Measurements from ENCODE around the gene NPAS2.

Gene NPAS2

GRCh38 chr2:100905132-100905805 lies 85.3 kb downstream of the NPAS2 start:
- no peak for DNase-seq (ENCODE audit: low read depth)

GRCh38 chr2:100906131-100906530 lies 86.2 kb downstream of the NPAS2 start:
- no peak for DNase-seq (ENCODE audit: low read depth)

GRCh38 chr2:100906679-100907078 lies 86.7 kb downstream of the NPAS2 start:
- DNase-seq (ENCODE audit: low read depth), result no peak

- no peak for DNase-seq (ENCODE audit: low read depth)
Observed at GRCh38 chr2:100907832-100908231, 87.9 kb downstream of the NPAS2 start.

GRCh38 chr2:100909534-100910081 lies 89.7 kb downstream of the NPAS2 start:
- DNase-seq (ENCODE audit: low read depth), result no peak

GRCh38 chr2:100910111-100910510 lies 90.2 kb downstream of the NPAS2 start:
- no peak for DNase-seq (ENCODE audit: low read depth)

DNA sequence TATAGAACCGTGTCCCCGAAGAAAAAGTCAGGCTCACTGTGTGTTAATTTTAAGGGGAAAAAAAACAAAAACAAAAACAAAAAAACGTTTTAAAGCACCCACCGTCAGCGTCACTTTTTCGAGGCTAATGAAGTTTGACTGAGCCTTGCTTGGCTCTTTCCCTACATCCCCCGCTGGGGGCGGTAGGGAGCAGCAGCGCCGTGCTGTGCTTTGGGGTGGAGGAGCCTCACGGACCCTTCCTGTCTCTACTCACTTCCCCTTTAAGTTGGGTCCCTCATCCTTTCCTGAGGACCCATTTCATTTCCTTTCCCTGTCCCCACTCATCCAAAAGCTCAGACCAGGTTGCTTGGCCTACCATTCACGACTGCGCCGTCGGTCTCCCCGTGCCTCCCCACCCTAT lies 99.4 kb downstream of the NPAS2 start:
- no peak for DNase-seq (ENCODE audit: low read depth)

- DNase-seq (ENCODE audit: low read depth), result peak; percentile 32
Observed at GRCh38 chr2:100921685-100922161, 101.8 kb downstream of the NPAS2 start.

- DNase-seq (ENCODE audit: low read depth), result no peak
Observed at GRCh38 chr2:100923461-100924060, 103.6 kb downstream of the NPAS2 start.

DNA sequence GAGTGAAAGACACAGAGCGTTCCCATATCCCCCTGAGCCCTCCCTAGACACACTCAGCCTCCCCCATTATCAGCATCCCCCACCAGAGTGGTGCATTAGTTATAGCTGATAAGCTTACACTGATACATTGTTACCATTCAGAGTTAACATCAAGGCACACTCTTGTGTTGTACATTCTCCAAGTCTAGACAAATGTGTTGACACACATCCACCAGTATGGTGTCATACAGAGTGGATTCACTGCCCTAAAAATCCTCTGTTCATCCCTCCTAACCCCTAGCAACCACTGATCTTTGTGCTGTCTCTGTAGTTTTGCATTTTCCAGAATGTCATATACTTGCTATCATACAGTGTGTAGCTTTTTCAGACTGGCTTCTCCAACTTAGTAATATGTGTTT lies 104.2 kb downstream of the NPAS2 start:
- no peak for DNase-seq (ENCODE audit: low read depth)

- peak; percentile 30 for DNase-seq (ENCODE audit: low read depth)
Observed at GRCh38 chr2:100924520-100925451, 104.8 kb downstream of the NPAS2 start.

DNA sequence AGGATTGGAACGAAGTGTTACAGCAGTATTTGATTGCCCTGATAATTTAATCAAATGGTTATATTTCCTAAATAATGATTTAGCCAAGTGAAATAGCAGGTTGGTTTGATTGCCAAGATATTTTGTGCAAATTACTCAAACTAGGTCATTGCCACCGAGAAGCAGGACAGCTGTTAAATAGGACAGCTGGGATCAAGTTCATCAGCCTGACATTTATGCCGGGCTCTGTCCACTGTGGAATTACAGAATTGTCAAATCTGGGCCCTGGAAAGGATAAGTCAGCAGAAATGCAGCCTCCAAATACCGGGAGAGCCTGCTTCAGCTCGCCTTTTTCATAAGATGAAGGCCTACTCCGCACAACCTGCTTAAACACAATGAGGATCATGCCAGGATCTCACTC lies 108.3 kb downstream of the NPAS2 start:
- DNase-seq (ENCODE audit: low read depth), result no peak

GRCh38 chr2:100929147-100929546 lies 109.2 kb downstream of the NPAS2 start:
- DNase-seq (ENCODE audit: low read depth), result no peak

GRCh38 chr2:100934504-100935371 lies 114.8 kb downstream of the NPAS2 start:
- no peak for DNase-seq (ENCODE audit: low read depth)

DNA sequence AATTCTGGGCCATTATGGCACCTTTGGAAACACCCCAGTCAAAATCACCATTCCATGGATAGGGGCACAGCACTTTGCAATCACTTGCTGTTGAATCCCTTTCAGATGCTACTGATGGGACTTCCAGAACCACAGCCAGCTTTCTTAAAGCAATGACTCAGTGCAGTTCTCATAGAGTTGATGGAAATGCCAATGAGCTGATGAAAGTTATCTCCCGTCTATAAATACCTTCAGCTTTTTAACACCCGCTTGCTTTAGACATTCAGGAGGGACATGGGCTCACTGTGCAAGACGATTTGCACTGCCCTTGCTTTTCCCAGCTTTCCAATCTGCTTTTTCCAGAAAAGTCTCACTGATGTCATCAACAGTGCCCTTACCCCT lies 115.4 kb downstream of the NPAS2 start:
- peak; percentile 43 for DNase-seq (ENCODE audit: low read depth)

DNA sequence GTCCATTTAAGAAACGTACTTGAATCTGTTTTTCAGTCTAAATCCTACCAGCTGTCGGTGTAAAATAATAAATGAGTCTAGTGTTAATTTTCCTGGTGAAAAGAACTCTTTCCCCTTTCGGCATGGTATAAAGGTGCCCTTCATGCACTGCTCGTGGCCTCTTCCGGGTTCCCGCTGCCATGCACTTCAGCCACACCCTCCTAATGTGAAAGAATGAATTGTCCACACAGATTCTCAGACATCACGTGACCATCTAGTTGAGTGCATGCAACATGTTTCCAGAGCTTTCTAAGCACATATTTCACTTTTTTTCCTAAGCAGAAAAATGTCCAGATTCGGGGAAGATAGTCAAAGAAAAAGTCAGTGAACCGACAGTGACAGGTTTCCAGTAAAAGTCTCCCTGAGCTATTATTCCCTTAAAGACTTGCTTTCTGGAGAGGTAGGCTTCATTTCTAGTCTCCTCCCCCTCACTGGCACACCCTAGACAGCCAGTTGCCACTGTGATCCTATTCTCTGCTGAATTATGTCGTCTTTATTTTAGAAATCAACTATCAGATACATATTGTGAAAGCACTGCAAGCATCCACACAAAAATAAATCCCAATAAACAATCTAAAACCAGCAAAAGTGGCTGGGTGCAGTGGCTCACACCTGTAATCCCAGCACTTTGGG lies 116.3 kb downstream of the NPAS2 start:
- no peak for DNase-seq (ENCODE audit: low read depth)

DNA sequence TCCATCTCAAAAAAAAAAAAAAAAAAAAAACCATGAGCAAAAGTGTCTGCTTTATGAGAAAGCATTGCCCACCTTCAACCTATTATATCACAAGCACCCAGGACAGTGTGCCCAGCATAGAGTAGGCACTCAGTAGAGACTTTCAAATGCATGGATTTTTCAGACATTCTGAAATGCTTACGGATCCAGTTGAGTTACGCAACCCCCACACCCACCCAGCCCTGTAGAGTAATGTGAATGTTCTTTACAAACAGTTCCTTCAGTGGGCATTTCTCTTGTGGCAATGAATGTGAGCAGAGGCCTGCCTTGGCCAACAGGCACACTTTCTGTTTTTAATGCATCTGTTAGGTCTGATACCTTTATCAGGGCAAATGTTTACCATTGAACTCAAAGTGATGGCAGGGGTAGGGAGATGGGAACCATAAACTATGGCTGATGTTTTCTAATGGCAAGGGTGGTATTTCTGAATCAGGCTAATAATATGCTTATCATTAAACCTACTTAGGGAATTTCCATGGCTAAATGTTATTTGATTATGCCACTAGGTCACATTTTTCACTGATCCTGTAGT lies 117.1 kb downstream of the NPAS2 start:
- DNase-seq (ENCODE audit: low read depth), result no peak

GRCh38 chr2:100938031-100939026 lies 118.4 kb downstream of the NPAS2 start:
- DNase-seq (ENCODE audit: low read depth), result no peak

DNA sequence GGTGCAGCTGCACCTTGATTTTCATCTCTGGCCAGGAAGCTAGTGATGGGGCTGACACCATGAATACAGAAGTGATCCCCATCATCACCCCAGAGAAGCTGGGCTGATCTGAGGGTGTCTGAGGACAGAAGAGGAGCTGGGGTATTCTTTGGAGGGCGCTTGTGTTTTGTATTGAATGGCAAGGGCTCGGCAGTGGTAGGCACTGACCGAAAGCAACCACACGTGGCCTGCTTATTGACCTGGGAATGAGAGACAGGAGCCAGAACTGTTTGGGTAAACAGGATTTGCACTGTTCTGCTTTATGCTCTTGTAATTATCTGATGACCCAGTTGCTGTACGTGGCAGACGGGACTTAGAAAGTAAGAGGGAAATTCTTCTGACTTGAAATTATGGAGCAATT lies 119.5 kb downstream of the NPAS2 start:
- no peak for DNase-seq (ENCODE audit: low read depth)
